DLD1 (cell line): ENCODE results near the gene FAM98C.

Source experiments
- in situ Hi-C: cut with HindIII; loops from 2 replicates; pipeline ENCODE4 v1.10.0; 2017; ENCODE audit warnings: low sequenced_read_pairs

Gene FAM98C

DNA sequence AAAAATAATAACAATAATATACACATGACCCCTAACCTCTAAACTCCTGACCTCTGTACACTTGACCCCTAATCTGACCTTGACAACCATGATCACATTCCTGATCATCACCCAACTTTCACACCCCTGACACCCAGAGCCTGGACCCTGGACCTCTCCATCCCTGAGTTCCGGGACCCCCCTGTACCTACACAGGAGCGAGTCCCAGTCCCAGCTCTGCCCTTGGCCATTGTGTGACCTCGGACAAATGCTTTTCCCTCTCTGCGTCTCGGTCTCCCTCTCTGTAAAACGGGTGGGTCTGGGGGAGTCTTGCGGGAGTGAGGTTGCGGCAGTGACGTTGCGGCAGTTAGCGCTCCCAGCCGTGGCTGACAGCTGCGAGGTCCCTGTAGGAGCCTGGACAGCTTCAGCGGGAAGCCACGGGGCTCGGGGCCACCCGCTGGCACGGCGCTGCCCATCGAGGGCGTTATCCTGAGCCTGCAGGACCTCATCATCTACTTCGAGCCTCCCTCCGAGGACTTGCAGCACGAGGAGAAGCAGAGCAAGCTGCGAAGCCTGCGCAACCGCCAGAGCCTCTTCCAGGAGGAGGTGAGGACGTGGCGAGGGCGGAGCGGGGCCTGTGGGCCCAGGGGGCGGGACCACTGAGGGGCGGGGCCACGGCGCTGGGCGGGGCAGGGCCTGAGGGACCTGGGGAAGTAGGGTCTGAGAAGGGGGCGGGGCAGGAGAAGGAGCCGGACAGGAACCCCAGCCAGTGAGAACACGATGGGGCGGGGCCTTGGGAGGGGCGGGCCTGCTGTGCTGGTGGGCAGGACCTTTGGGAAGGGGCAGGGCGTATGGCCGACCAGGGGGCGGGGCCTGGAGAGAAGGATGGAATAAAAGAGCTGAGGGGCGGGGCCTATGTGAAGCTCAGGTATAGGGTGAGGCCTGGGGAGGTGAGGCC, 49.8 kb downstream of the FAM98C start:
- in situ Hi-C loops: no loop called here

DNA sequence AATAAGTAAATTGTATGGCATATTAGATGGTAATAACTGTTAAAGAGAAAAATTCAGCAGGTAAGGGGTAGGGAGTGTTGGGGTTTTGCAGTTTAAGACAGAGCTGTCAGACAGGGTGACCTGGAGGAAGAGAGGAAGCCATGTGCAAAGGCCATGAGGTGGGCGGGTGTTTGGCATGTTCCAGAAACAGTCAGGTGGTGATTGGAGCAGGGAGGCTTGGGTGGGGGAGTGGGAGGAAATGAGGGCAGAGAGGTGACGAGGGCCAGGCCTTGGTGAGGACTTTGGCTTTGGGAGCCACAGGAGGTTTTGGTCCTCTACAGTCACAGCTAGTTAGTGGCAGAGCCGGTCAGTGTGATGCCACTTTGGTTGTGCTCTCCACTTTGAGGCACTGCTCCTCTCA, 50.7 kb downstream of the FAM98C start:
- in situ Hi-C loops: no loop called here

DNA sequence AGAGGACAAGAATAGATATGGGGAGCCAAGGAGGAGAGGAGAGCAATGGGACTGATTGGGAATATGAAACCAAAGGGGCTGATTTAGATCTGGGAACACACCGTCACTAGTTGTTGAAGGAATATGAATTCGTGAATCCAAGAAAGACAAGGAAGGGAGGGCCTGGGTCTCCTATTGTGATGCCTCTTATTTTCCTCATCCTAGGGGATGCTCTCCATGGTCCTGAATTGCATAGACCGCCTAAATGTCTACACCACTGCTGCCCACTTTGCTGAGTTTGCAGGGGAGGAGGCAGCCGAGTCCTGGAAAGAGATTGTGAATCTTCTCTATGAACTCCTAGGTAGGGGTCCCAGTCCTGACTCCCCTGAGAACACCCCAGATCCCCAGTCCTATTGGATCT, 52.1 kb downstream of the FAM98C start:
- in situ Hi-C loops: no loop called here

DNA sequence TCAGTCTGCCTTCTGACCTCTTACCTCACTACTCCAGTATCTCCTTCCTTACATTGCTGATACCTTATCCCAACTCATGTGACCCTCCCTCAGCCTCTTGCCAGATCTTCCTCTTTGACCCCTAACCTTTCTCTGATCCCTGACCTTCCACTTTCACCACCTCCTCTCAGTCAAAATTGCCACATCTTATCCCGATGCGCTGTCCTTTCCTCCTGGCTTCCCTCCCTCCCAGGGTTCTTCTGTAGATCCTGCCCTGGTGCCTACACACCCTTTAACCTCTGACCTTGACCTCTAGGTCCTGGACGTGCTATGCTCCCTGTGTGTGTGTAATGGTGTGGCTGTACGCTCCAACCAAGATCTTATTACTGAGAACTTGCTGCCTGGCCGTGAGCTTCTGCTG, 54.3 kb downstream of the FAM98C start:
- in situ Hi-C loops: no loop called here

DNA sequence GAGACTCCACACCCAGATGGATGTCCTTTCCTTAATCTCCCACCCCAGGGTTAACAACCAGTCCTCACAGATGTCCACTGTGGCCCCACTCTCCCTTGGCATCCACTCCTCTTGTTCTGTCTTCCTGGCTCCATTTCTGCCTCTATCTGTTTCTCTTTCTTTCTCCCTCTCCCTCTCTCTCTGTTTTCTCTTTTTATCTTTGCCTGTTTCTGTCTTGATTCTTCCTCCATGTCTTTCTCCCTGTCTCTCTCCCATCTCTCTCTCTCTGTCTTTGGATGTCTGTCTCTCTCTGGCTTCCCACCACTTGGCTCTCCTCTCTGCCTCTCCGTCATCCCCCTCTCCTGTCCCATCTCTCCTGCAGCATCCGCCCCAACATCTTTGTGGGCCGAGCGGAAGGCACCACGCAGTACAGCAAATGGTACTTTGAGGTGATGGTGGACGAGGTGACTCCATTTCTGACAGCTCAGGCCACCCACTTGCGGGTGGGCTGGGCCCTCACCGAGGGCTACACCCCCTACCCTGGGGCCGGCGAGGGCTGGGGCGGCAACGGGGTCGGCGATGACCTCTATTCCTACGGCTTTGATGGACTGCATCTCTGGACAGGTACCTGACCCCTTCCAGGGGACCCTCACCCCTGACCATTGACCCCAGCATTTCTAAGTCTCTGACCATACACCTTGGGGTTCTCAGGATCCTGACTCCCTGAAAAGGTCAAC, 55.0 kb downstream of the FAM98C start:
- in situ Hi-C loops: no loop called here
